KMS-11 (cell line): Measurements from ENCODE around the gene SLC25A26.

Experiments used
- H2AFZ ChIP-seq: fragments of 200-600 bp; sonication (generic); 2 replicates; pipeline ENCODE4 v1.6.1; 2016; ENCODE audit warnings: antibody characterized with exemption, mixed run types, low read depth
- H3K27ac ChIP-seq: fragments of 200-600 bp; sonication (generic); 2 replicates; pipeline ENCODE4 v1.6.1; 2016; ENCODE audit warnings: mild to moderate bottlenecking, mixed run types
- H3K27me3 ChIP-seq: fragments of 200-600 bp; sonication (generic); 2 replicates; pipeline ENCODE4 v1.6.1; 2017; ENCODE audit warnings: mild to moderate bottlenecking, low read depth, mixed run types, moderate library complexity; ENCODE audit not compliant: insufficient read depth
- H3K36me3 ChIP-seq: fragments of 200-600 bp; sonication (generic); 2 replicates; pipeline ENCODE4 v1.6.1; 2017; ENCODE audit warnings: mild to moderate bottlenecking, mixed run types; ENCODE audit not compliant: insufficient read depth
- H3K4me1 ChIP-seq: fragments of 200-600 bp; sonication (generic); 2 replicates; pipeline ENCODE4 v1.6.1; 2016; ENCODE audit warnings: mild to moderate bottlenecking, low read depth, mixed run types; ENCODE audit not compliant: poor library complexity, severe bottlenecking
- H3K4me2 ChIP-seq: fragments of 200-600 bp; sonication (generic); 2 replicates; pipeline ENCODE4 v1.7.0; 2016; ENCODE audit warnings: mild to moderate bottlenecking, mixed run types
- H3K4me3 ChIP-seq: fragments of 200-600 bp; sonication (generic); IDR thresholded peaks from 2 replicates; pipeline ENCODE4 v1.6.1; 2017; ENCODE audit warnings: low read depth, low read length, mixed read lengths; ENCODE audit not compliant: insufficient read depth
- H3K79me2 ChIP-seq: fragments of 200-600 bp; sonication (generic); 2 replicates; pipeline ENCODE4 v1.6.1; 2016; ENCODE audit warnings: low read depth, mixed run types; ENCODE audit not compliant: insufficient read depth
- H3K9ac ChIP-seq: fragments of 200-600 bp; sonication (generic); 2 replicates; pipeline ENCODE4 v1.6.1; 2016; ENCODE audit warnings: mild to moderate bottlenecking, mixed run types
- H4K20me1 ChIP-seq: fragments of 200-600 bp; sonication (generic); 2 replicates; pipeline ENCODE4 v1.6.1; 2016; ENCODE audit warnings: mild to moderate bottlenecking, mixed run types; ENCODE audit not compliant: insufficient read depth
- TF ChIP-seq, protein P1 (sequence below): fragments of 200-600 bp; sonication (generic); conservative IDR thresholded peaks from 2 replicates; pipeline ENCODE4 v1.6.1; 2017; ENCODE audit warnings: low read depth, mild to moderate bottlenecking, antibody characterized with exemption, low read length, moderate library complexity, mixed read lengths

The SLC25A26 gene, protein sequence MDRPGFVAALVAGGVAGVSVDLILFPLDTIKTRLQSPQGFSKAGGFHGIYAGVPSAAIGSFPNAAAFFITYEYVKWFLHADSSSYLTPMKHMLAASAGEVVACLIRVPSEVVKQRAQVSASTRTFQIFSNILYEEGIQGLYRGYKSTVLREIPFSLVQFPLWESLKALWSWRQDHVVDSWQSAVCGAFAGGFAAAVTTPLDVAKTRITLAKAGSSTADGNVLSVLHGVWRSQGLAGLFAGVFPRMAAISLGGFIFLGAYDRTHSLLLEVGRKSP

GRCh38 chr3:66220602-66221377, at the start of gene SLC25A26:
SLC25A26 (plus strand) TSS chr3:66221001; CDS start chr3:66221095, 94 bp downstream.
- peak within 1 kb of the TSS; percentile 55 for H2AFZ ChIP-seq
- H3K79me2 ChIP-seq = peaks cover 7% of the 10 kb centered on the region; the same call in 1 of the 2 replicates
- H3K4me1 ChIP-seq = peaks cover 5% of the 10 kb centered on the region
- H3K4me3 ChIP-seq = peak within 1 kb of the TSS; percentile 87
- H3K27ac ChIP-seq = peak within 1 kb of the TSS; percentile 68
- no peaks in the 10 kb centered on the region for H3K27me3 ChIP-seq
- H3K36me3 ChIP-seq = no peaks in the 10 kb centered on the region
- peak within 1 kb of the TSS; percentile 98 for H3K4me2 ChIP-seq
- no peaks in the 10 kb centered on the region for H4K20me1 ChIP-seq
- TF ChIP-seq, protein P1, sequence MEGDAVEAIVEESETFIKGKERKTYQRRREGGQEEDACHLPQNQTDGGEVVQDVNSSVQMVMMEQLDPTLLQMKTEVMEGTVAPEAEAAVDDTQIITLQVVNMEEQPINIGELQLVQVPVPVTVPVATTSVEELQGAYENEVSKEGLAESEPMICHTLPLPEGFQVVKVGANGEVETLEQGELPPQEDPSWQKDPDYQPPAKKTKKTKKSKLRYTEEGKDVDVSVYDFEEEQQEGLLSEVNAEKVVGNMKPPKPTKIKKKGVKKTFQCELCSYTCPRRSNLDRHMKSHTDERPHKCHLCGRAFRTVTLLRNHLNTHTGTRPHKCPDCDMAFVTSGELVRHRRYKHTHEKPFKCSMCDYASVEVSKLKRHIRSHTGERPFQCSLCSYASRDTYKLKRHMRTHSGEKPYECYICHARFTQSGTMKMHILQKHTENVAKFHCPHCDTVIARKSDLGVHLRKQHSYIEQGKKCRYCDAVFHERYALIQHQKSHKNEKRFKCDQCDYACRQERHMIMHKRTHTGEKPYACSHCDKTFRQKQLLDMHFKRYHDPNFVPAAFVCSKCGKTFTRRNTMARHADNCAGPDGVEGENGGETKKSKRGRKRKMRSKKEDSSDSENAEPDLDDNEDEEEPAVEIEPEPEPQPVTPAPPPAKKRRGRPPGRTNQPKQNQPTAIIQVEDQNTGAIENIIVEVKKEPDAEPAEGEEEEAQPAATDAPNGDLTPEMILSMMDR = no peak
- H3K9ac ChIP-seq = peak within 1 kb of the TSS; percentile 85

DNA sequence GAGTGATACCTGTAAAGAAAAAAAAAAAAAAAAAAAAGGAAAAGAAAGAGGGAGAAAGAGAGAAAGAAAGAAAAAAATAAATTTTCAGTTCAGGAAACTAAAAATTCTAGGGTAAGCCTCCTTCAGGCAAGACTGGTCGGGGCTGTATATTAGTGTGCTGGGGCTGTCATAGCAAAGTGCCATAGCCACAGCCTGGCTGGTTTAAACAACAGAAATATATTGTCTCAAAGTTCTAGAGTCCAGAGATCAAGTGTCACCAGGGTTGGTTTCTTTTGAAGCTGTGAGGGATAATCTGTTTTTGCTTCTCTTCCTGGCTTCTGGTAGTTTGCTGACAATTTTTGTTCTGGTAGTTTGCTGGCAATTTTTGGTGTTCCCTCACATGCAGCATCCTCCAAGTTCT, 48.4 kb upstream of the SLC25A26 start:
- Histone ChIP-seq H3K9ac (no peak overlapping the region), H3K4me3 (no peak overlapping the region)
- TF ChIP-seq, protein P1 = no peak

DNA sequence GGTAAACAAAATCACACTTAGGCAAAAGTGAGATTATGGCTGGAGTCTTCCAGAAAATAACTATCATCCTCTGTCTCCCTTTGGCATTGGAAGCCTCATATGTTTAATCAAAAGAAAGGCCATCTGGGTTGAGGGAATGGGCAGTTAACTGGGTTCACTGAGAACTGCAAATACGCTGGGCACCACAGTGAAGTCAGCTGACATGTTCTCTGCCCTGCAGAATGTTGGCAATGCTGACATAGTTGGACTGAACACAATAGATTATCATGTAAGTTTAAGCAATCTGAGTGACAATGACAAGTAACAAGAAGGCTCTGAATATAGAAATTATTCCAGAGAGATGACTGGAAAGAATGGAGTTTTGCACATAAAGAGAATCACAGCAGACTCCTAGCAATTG, 43.8 kb upstream of the SLC25A26 start:
- H3K9ac ChIP-seq = no peak overlapping the region
- no peaks in the 10 kb centered on the region for H3K27me3 ChIP-seq
- no peak overlapping the region for H2AFZ ChIP-seq
- H4K20me1 ChIP-seq = no peaks in the 10 kb centered on the region
- H3K36me3 ChIP-seq = no peaks in the 10 kb centered on the region
- TF ChIP-seq, protein P1 = no peak
- no peak overlapping the region for H3K27ac ChIP-seq
- no peak overlapping the region for H3K4me3 ChIP-seq
- no peaks in the 10 kb centered on the region for H3K79me2 ChIP-seq
- no peaks in the 10 kb centered on the region for H3K4me1 ChIP-seq
- no peak overlapping the region for H3K4me2 ChIP-seq

More for the DNA sequence above, 48.4 kb upstream of the SLC25A26 start:
- H3K4me2 ChIP-seq = no peak overlapping the region
- H2AFZ ChIP-seq = no peak overlapping the region
- no peaks in the 10 kb centered on the region for H3K36me3 ChIP-seq
- no peaks in the 10 kb centered on the region for H3K27me3 ChIP-seq
- no peaks in the 10 kb centered on the region for H3K4me1 ChIP-seq
- no peaks in the 10 kb centered on the region for H4K20me1 ChIP-seq
- H3K79me2 ChIP-seq = no peaks in the 10 kb centered on the region
- H3K27ac ChIP-seq = no peak overlapping the region

DNA sequence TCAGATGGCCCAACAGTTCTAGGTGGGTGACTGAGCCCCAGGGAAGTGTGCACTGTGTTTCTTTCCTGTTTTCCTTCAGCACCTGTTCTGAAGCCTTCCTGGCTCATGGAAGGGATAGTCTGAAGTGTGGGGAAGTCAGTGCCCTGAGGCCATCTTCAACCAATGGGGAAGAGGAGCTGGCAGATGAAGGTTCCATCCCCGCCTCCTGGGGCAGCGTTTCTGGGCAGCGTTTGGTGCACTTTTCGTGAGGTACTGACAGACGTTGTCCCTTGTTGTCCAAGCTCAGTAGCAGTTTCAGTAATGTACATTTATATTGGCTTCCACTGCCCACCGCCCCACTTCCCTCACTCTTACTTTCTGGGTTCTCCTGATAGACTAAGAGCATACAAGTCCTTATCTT, 42.6 kb upstream of the SLC25A26 start:
- Histone ChIP-seq H3K27me3 (no peaks in the 10 kb centered on the region), H3K9ac (no peak overlapping the region), H3K4me2 (no peak overlapping the region), H3K79me2 (no peaks in the 10 kb centered on the region), H3K27ac (no peak overlapping the region), H4K20me1 (no peaks in the 10 kb centered on the region), H3K4me1 (no peaks in the 10 kb centered on the region), H3K36me3 (no peaks in the 10 kb centered on the region), H2AFZ (no peak overlapping the region), H3K4me3 (no peak overlapping the region)
- TF ChIP-seq, protein P1 = no peak
